Spleen (tissue), 7 donors: ENCODE data around the gene CTXN1.

Experiments
- CTCF ChIP-seq, 11 experiments: fragments of 200-600 bp in 7 of 11; fragments of 450-650 bp in 4 of 11; sonication (generic) in 4 of 11; IDR thresholded peaks in 8 of 11; conservative IDR thresholded peaks in 3 of 11; 1 replicate in 7 of 11; 2 replicates in 4 of 11; pipeline versions ENCODE4 v1.4.0 to v1.8.0; 2016 to 2021; ENCODE audit warnings: antibody characterized with exemption in 11 of 11, inconsistent platforms in 4 of 11, mild to moderate bottlenecking in 1 of 11
- POLR2A ChIP-seq, 3 donors: fragments of 450-650 bp; IDR thresholded peaks; one replicate each; pipeline ENCODE4 v1.5.1; 2017; ENCODE audit warnings: antibody characterized with exemption in 3 of 3, mild to moderate bottlenecking in 1 of 3
- donor health status: DM: no; HTN: no; CAD: no; lungs with moderate emphysema.
- donor health status: DM: no; HTN: no; CAD: no.
- donor health status: DM: no; HTN: no; CAD: no.

DNA sequence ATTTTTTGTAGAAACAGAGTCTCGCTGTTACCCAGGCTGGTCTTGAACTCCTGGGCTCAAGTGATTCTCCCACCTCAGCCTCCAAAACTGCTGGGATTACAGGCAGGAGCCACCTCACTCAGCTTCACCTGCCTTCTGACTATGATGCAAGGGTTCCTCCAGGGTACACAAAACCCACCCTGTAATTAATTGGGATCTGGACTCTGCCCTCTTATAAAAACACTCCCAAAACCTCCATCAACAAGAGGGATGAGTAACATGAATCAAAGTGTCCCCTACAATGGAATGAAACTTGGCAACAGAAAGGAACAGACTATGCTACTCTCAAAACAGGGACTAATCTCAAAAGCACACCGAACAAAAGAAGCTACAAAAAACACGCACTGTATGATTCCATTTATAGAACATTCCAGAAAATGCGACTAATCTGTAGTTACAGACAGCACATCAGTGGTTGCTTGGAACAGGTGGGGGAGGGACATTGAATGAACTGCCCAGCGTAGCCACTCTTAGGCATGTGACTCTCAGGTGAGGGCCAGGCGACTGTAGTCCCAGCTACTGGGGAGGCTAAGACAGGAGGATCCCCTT is 48.6 kb downstream of the CTXN1 start:
- TF ChIP-seq CTCF (IDR thresholded peaks at IDR 0.05 in 8 of 11, conservative IDR thresholded peaks at IDR 0.05 in 3 of 11) (no peak), POLR2A (IDR thresholded peaks at IDR 0.05) (no peak)
